Hepatocyte (in vitro differentiated cells): ENCODE measurements around the gene PROX2.

Source experiments
- EZH2phosphoT487 ChIP-seq: fragments of 200-600 bp; sonication (generic); IDR thresholded peaks from one replicate; pipeline ENCODE4 v1.6.1; 2018; ENCODE audit warnings: antibody characterized with exemption, mild to moderate bottlenecking, low read depth, moderate library complexity; ENCODE audit not compliant: unreplicated experiment, severe bottlenecking
- TF ChIP-seq, protein P1 (sequence below): fragments of 200-600 bp; sonication (generic); IDR thresholded peaks from 2 replicates; pipeline ENCODE4 v1.5.1; 2016; ENCODE audit warnings: antibody characterized with exemption, mild to moderate bottlenecking; ENCODE audit not compliant: poor library complexity

DNA sequence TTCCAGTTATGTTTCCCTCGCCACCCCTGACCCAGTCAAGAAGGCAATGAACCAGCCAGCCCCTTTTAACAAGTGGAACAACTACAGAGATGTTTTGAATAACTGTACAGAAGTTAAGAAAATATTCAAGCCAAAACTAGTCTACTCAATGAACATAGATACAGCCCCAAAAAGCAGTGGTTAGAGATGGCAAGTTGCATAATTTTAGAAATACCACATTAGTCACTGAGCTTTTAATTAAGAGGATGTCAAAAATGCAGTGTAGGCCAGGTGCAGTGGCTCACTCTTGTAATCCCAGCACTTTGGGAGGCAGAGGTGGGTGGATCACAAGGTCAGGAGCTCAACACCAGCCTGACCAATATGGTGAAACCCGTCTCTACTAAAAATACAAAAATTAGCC is 27.2 kb downstream of the PROX2 start:
- TF ChIP-seq, protein P1, sequence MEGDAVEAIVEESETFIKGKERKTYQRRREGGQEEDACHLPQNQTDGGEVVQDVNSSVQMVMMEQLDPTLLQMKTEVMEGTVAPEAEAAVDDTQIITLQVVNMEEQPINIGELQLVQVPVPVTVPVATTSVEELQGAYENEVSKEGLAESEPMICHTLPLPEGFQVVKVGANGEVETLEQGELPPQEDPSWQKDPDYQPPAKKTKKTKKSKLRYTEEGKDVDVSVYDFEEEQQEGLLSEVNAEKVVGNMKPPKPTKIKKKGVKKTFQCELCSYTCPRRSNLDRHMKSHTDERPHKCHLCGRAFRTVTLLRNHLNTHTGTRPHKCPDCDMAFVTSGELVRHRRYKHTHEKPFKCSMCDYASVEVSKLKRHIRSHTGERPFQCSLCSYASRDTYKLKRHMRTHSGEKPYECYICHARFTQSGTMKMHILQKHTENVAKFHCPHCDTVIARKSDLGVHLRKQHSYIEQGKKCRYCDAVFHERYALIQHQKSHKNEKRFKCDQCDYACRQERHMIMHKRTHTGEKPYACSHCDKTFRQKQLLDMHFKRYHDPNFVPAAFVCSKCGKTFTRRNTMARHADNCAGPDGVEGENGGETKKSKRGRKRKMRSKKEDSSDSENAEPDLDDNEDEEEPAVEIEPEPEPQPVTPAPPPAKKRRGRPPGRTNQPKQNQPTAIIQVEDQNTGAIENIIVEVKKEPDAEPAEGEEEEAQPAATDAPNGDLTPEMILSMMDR = no peak
- no peak for TF ChIP-seq EZH2phosphoT487
